ENCODE data around the gene SMG1.
"Not testable (repeated sequence)": the region's sequence is repeated elsewhere in the genome, so short reads cannot be mapped to it uniquely, and the experiment has no call there.

SMG1 gene

DNA sequence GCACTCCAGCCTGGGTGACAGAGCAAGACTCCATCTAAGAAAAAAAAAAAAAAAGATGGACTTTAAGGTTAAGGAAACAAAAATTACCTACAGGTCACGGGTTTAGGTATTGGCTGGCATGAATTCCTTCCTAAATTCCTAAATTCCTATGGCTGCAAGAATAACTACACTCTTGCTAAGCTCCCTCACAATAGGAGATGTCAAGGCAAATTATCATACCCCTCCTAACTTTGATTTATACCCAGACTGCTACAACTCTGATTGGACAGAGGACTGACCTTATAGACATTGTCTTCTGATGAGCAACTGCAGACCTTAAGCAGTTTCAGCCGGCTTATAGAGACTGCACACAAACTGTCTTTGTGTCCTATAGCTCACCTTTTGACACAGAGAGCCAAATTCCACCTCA is 32.4 kb upstream of the SMG1 start:
- Histone ChIP-seq H3K4me1 (ENCODE audit: insufficient read depth, low read length, severe bottlenecking) (peaks cover 10% of the 10 kb centered on the region), H2AFZ (ENCODE audit: low read length) (no peak overlapping the region), H4K20me1 (ENCODE audit: insufficient read depth, low read length) (no peaks in the 10 kb centered on the region), H3K9ac (ENCODE audit: low read length) (no peak overlapping the region), H3K4me3 (ENCODE audit: low read depth, low read length, poor library complexity, severe bottlenecking) (no peak overlapping the region), H3K79me2 (ENCODE audit: insufficient read depth, low read length) (no peaks in the 10 kb centered on the region), H3F3A (ENCODE audit: insufficient read depth, low read length) (no peaks in the 10 kb centered on the region), H3K27ac (ENCODE audit: low read depth, low read length, poor library complexity, severe bottlenecking) (no peak overlapping the region), H3K9me2 (ENCODE audit: low read depth, low read length) (no peaks in the 10 kb centered on the region), H3K4me2 (ENCODE audit: low read length) (no peak overlapping the region), H3K9me3 (ENCODE audit: low read length) (no peaks in the 10 kb centered on the region), H3K36me3 (ENCODE audit: insufficient read depth, low read length) (no peaks in the 10 kb centered on the region), H3K27me3 (ENCODE audit: insufficient read depth, low read length) (no peaks in the 10 kb centered on the region)
- no peak for TF ChIP-seq CTCF (IDR thresholded peaks at IDR 0.05; ENCODE audit: low read length)
- TF ChIP-seq EZH2 (IDR thresholded peaks at IDR 0.05; ENCODE audit: borderline replicate concordance, low read length), result no peak

DNA sequence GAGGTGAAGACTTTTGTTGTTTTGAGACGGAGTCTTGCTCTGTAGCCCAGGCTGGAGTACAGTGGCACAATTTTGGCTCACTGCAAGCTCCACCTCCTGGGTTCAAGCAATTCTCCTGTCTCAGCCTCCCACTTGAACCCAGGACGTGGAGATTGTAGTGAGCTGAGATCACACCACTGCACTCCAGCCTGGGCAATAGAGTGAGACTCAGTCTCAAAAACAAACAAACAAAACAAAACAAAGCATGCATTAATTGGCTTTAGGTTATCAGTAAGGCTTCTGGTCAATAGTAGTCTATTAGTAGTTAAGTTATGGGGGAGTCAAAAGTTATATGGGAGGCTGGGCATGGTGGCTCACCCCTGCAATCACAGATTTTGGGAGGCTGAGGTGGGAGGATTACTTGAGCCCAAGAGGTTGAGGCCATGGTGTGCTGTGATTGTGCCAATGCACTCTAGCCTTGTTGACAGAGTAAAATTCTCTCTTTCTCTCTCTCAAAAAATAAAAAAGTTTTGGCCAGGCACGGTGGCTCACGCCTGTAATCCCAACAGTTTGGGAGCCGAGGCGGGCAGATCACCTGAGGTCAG is 30.5 kb upstream of the SMG1 start:
- not testable (repeated sequence) for H2AFZ ChIP-seq (ENCODE audit: low read length); H4K20me1 ChIP-seq (ENCODE audit: insufficient read depth, low read length); H3K79me2 ChIP-seq (ENCODE audit: insufficient read depth, low read length); H3K9me3 ChIP-seq (ENCODE audit: low read length); H3K9ac ChIP-seq (ENCODE audit: low read length); H3K36me3 ChIP-seq (ENCODE audit: insufficient read depth, low read length); H3F3A ChIP-seq (ENCODE audit: insufficient read depth, low read length); H3K27ac ChIP-seq (ENCODE audit: low read depth, low read length, poor library complexity, severe bottlenecking); H3K9me2 ChIP-seq (ENCODE audit: low read depth, low read length); H3K27me3 ChIP-seq (ENCODE audit: insufficient read depth, low read length)
- peaks cover 10% of the 10 kb centered on the region for H3K4me1 ChIP-seq (ENCODE audit: insufficient read depth, low read length, severe bottlenecking)
- peak overlapping the region; percentile 51 for H3K4me3 ChIP-seq (ENCODE audit: low read depth, low read length, poor library complexity, severe bottlenecking)
- H3K4me2 ChIP-seq (ENCODE audit: low read length), result peak overlapping the region; percentile 57; the same call in 1 of the 2 replicates

DNA sequence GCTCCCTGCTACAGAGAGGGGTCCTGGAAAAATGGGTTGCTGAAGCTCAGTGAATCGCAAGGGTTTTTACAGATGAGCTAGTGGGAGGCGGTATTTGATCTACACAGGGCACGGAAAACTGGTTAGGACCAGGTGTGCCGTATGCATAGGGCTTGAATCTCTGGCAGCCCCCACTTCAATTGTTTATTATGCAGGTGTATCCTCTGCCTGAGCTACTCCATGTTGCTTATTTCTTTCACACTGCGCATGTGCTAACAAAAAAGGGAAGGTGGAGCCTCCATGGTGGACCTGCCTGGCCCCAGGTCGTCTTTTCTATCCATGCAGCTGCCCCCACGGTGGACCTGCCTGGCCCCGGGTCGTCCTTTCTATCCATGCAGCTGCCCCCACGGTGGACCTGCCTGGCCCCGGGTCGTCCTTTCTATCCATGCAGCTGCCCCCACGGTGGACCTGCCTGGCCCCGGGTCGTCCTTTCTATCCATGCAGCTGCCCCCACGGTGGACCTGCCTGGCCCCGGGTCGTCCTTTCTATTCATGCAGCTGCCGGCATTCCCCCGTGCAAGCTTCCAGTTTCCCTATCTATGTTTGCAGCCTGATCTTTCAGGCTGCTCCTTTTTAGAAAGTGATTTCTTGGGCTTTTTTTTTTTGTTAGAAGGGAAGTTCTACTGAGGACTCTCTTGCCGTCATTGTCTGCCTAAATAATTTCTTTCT is 29.8 kb upstream of the SMG1 start:
- peak overlapping the region; percentile 38; the same call in 1 of the 2 replicates for H3K9ac ChIP-seq (ENCODE audit: low read length)
- H3K79me2 ChIP-seq (ENCODE audit: insufficient read depth, low read length); H3K9me3 ChIP-seq (ENCODE audit: low read length); H4K20me1 ChIP-seq (ENCODE audit: insufficient read depth, low read length); H3K27me3 ChIP-seq (ENCODE audit: insufficient read depth, low read length); H3K36me3 ChIP-seq (ENCODE audit: insufficient read depth, low read length); H3K9me2 ChIP-seq (ENCODE audit: low read depth, low read length); H3F3A ChIP-seq (ENCODE audit: insufficient read depth, low read length): not testable (repeated sequence)
- H2AFZ ChIP-seq (ENCODE audit: low read length), result peak overlapping the region; percentile 90
- H3K4me1 ChIP-seq (ENCODE audit: insufficient read depth, low read length, severe bottlenecking), result peaks cover 10% of the 10 kb centered on the region
- H3K4me3 ChIP-seq (ENCODE audit: low read depth, low read length, poor library complexity, severe bottlenecking), result peak overlapping the region; percentile 51
- H3K4me2 ChIP-seq (ENCODE audit: low read length), result peak overlapping the region; percentile 57
- peak overlapping the region; percentile 28 for H3K27ac ChIP-seq (ENCODE audit: low read depth, low read length, poor library complexity, severe bottlenecking)

DNA sequence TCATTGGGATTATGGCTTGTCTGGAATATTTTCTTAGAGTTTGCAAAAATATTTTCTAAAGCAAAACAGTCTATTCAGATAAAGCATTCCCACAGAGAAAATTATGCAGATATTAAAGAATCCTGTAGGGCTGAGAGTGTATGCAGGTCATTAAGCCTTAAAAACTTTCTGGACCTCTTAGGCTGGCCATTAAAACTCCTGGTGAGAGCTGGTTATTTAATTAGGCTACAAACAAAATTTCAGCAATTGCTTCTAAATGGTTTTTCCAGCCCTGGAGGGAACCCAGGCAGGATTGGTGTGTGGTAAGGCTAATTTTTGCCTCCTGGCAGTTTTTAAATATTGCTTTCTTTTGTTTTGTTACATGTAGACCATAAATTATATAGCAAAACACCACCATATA is 27.3 kb upstream of the SMG1 start:
- no peaks in the 10 kb centered on the region; the same call in 1 of the 2 replicates for H3K36me3 ChIP-seq (ENCODE audit: insufficient read depth, low read length)
- no peak overlapping the region for H2AFZ ChIP-seq (ENCODE audit: low read length)
- H3K9me3 ChIP-seq (ENCODE audit: low read length), result no peaks in the 10 kb centered on the region
- H3K4me1 ChIP-seq (ENCODE audit: insufficient read depth, low read length, severe bottlenecking), result peaks cover 10% of the 10 kb centered on the region
- H3K9ac ChIP-seq (ENCODE audit: low read length), result no peak overlapping the region
- H3K4me3 ChIP-seq (ENCODE audit: low read depth, low read length, poor library complexity, severe bottlenecking), result no peak overlapping the region
- H3K27me3 ChIP-seq (ENCODE audit: insufficient read depth, low read length), result no peaks in the 10 kb centered on the region
- no peaks in the 10 kb centered on the region for H4K20me1 ChIP-seq (ENCODE audit: insufficient read depth, low read length)
- no peak overlapping the region for H3K4me2 ChIP-seq (ENCODE audit: low read length)
- TF ChIP-seq CTCF (IDR thresholded peaks at IDR 0.05; ENCODE audit: low read length), result no peak
- no peak for TF ChIP-seq EZH2 (IDR thresholded peaks at IDR 0.05; ENCODE audit: borderline replicate concordance, low read length)
- no peaks in the 10 kb centered on the region for H3F3A ChIP-seq (ENCODE audit: insufficient read depth, low read length)
- H3K27ac ChIP-seq (ENCODE audit: low read depth, low read length, poor library complexity, severe bottlenecking), result no peak overlapping the region
- no peaks in the 10 kb centered on the region for H3K79me2 ChIP-seq (ENCODE audit: insufficient read depth, low read length)
- H3K9me2 ChIP-seq (ENCODE audit: low read depth, low read length), result no peaks in the 10 kb centered on the region

All from OCI-LY1 (cell line).